H1 (cell line): ENCODE results near the gene SLC22A23. TPM values are rescaled to one million over a fixed set of nuclear protein-coding genes. Genes with fewer than 3 reads are reported as not detected.

Source experiments
- CBX5 ChIP-seq: fragments of 300-800, 300-1000 bp; sonication (generic); IDR thresholded peaks from 2 replicates; pipeline ENCODE4 v1.7.1; 2016; ENCODE audit warnings: antibody characterized with exemption, low read length, low read depth
- HDAC2 ChIP-seq, 2 experiments: fragments of 300-600 bp in 1 of 2; sonication (generic) in 1 of 2; IDR thresholded peaks; 2 replicates each; pipeline ENCODE4 v1.6.1; 2011 to 2012; ENCODE audit warnings: low read depth in 2 of 2, low read length in 2 of 2, mild to moderate bottlenecking in 2 of 2, moderate library complexity in 2 of 2, borderline replicate concordance in 1 of 2, inconsistent platforms in 1 of 2
- JUND ChIP-seq: IDR thresholded peaks from 2 replicates; pipeline ENCODE4 v1.6.1; 2011; ENCODE audit warnings: mild to moderate bottlenecking, improper control_type of control experiment, low read length
- polyA plus RNA-seq, 7 experiments: library from polyadenylated mRNA; depleted of rRNA in 3 of 7; stranded (reverse) in 5 of 7; unstranded in 2 of 7; fragments of >200 nt in 5 of 7; fragments of 200-250 nt in 2 of 7; gene quantifications; 1 replicate in 5 of 7; 2 replicates in 1 of 7; 4 replicates in 1 of 7; pipeline versions ENCODE4 v1.2.1 to v1.2.3, GENCODE V29; 2011 to 2013; ENCODE audit warnings: missing spikeins in 2 of 7, mixed read lengths in 2 of 7
- total RNA-seq: library from RNA; stranded (reverse); fragmentation: NEBNext Ultra II Directional; extraction: Animal tissue kit (Norgen Biotek cat#: 25700); gene quantifications from 2 replicates; pipeline ENCODE4 v1.2.1, GENCODE V29; 2021

The SLC22A23 gene
- total and polyA plus RNA-seq, 2 of the 8 experiments (the other 6 are each of a cell fraction or from before 2014, with no cell fraction given) = 9.9 to 38.4 TPM

- TF ChIP-seq HDAC2 (IDR thresholded peaks at IDR 0.05; ENCODE audit: borderline replicate concordance in 1 of 2, low read depth in 2 of 2, low read length in 2 of 2) (no peak), JUND (no peak), CBX5 (no peak)
- TF ChIP-seq, all 59 proteins: peak for 0
Observed at GRCh38 chr6:3265671-3266070, 191.2 kb downstream of the SLC22A23 start (continued).
